HuH-7 (cell line): ENCODE measurements around the gene TMED7.

Source experiments
- DNase-seq: peaks from one replicate; pipeline ENCODE4 v3.0.0; 2011; ENCODE audit warnings: low spot score

TMED7 gene

DNA sequence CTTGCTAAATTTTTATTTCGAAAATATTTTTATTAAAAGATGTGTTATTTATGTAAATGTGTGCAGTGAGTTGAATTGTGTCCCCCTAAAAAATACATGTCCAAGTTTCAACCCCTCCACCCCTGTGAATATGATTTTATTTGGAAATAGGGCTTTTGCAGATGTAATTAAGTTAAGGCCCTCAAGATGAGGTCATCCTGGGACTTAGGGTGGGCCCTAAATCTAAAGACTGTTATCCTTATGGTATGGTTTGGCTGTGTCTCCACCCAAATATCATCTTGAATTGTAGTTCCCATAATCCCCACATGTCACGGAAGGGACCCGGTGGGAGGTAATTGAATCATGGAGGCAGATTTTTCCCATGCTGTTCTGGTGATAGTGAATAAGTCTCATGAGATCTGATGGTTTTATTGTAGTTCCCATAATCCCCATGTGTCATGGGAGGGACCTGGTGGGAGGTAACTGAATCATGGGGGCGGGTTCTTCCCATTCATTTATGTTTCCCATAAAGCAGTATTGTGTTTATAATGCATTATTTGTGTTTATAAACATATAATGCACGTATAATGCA, 1.5 kb upstream of the TMED7 start:
- DNase-seq = no peak

DNA sequence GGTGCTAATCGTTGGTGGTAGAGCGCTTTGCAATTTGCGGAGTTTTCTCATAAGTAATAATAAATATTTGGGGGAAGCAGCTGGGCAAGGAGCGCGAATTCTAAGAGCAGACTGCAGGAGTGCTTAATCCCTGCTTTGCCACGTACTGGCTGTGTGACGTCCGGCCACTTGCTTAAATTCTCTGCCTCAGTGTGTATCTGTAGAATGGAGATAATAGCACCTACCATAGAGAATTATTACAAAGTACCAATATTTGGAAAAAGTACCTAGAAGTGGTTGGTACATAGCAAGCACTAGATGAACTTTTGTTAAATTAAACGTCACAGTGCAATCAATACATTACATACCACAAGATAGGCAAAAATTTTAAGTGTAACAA, 598 bp upstream of the TMED7 start:
- peak; percentile 26 for DNase-seq

DNA sequence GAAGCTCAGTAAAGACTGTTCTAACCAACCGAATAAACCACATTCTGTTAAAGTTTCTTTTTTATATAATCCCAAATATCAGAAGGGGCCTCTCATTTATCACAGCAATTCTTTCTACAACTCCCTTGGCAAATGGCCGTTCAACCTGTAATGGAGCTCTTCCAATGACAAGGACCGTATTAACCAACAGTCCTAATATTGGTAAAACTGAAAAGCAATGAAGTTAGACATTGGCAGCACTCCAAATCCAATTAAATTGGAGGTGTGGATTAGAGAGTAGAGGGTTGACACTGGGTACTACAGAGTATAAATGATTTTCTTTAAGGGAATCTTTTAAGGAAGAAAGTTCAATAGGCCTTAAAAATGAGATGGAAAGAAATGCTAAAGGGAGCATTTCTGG, 842 bp downstream of the TMED7 start:
- no peak for DNase-seq

DNA sequence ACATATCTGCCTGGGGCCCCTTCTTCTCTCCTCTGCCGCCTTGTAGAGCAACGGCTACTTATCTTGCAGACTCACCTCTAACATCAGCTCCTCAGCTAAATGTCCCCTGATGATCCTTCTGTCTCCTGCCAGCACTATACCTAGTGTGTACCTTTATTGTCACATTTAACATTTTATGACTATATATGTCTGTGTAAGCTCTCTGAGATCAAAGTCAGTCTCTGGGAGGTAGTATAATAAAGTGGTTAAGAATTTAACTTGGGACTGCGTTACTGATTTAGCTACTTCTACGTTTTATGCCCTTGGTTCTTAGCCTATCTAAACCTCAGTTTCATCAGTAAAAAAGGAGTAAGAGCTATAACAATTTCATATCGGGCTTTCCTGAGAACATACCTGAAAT, 2.2 kb downstream of the TMED7 start:
- DNase-seq = no peak

DNA sequence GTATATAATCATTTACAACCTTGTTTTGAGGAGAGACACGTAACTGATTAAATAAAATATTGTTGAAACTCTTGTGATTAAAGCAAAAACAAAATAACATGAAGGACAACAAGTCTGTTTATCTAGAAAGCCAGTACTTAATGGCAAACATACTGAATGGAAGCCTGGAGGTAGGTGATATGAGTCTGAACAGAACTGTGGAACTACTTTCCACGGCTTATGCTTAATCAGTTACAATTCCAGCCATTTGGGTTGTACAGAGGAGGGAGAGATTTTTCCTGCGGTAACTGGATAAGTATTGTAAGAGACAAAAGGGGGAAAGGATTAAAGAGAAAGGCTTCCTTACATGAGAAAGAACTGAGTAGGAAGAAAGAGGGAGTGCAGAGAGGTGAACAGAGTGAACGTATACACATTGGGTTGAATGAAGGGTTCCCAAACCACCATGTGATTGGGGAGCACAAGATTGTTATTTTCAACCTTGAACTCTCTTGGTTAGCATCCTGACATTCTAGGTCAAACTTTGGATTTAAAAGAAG, 4.4 kb downstream of the TMED7 start:
- no peak for DNase-seq

DNA sequence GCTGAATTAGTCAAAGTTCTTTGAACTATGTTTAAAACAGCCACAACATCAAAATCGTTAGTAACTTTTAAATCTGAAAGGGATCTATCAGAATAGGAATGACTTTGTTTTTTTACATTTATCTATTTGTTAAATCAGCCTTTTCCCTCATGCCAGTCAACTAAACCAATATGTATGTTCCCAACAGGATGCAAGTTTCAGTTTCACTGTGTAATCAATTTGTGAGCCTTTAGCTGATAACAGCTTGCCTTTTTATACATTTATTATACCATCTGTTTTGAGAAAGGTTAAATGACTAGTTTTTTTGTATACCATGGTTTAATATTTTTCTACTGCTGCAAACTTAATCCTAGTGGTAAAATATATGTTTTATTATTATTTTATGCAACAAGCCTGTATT, 8.9 kb downstream of the TMED7 start:
- no peak for DNase-seq

DNA sequence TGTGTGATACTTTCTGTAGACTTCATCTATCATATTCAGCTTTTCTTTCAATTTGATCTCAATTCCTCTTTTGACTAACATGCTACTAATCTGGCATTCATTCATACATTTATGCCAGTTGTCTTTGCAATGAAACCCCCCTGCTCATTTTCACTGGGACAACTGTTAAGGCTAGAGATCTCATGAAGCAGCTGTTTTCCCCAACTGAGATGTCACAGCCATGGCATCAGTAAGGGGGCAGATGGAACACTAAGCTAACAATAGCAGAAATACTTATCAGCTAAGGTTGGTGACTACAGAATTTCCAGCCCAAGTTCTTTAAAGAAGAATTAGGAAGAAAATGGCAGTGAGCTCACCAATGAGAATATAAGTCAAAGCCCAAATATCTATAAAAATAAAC, 9.4 kb downstream of the TMED7 start:
- no peak for DNase-seq

DNA sequence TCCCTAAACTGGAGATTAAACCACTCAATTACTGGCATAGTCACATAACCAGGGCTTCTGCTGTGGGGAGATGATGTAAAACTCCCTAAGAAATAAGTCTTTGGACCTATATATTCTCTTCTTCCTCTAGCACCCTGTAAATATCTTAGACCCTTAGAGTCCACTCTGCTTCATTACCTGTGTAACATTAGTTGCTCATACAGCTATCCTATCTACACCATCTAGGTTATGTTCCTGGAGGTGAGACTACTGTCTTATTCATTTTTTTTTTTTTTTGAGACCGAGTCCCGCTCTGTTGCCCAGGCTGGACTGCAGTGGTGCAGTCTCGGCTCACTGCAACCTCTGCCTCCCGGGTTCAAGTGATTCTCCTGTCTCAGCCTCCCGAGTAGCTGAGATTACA, 14.0 kb downstream of the TMED7 start:
- DNase-seq = no peak

DNA sequence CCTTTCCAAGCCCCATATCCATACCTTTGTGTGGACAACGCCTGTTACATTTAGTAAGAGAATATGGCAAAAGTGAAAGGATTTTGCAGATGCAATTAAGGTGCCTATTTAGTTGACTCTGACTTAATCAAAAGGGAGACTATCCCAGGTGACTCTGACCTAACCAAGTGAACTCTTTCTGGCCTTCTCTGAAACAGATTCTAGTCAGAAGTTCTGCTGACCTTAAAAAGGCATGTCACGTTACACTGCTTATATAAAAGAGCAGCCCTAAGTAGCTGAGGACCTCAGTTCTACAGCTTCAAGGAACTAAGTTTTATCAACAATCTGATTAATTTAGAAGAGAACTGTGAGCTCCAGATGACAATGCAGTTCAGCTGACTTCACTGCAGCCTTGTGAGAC, 17.9 kb downstream of the TMED7 start:
- no peak for DNase-seq

DNA sequence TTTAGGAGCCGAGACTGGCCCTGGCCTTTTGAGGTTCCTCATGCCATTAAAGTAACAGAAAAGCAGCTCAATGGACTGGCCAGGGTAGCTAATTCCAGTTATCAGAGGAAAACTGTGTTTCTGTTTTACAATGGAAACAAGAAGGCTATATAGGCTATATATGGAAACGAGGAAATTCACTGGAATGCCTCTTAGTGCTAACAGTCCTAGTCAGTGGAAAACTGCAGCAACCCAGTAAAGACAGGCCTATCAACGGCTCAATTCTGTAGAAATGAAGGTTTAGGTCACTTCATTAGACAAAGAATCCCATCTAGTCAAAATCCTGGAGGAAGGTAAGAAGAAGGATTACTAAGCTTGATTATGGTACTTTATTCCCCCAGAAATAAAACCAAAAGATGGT, 20.4 kb downstream of the TMED7 start:
- no peak for DNase-seq

DNA sequence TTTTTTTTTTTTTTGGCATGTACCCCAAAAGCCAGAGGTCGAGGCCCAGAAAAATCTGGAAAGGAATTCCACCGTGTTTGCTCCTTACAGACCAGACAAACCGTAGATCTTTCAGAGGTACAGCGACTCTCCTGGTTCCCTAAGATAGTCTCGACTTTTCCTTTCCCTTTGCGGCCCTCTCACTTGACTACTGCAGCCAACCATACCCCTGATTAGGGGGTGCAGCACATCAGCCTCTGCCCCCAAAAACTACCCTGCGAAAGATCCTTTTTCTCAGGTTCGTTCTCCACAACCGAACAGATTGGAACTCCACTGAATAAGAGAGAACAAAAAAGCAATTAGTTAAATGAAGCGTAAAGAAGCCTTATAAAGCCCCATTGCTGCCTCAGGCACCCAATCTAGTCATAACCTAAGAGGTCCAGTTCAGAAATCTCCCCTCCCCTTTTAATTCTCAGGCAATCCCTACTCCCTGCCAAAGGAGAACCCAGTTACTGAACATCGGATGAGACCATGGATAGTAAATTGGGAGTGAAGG, 23.2 kb downstream of the TMED7 start:
- no peak for DNase-seq

DNA sequence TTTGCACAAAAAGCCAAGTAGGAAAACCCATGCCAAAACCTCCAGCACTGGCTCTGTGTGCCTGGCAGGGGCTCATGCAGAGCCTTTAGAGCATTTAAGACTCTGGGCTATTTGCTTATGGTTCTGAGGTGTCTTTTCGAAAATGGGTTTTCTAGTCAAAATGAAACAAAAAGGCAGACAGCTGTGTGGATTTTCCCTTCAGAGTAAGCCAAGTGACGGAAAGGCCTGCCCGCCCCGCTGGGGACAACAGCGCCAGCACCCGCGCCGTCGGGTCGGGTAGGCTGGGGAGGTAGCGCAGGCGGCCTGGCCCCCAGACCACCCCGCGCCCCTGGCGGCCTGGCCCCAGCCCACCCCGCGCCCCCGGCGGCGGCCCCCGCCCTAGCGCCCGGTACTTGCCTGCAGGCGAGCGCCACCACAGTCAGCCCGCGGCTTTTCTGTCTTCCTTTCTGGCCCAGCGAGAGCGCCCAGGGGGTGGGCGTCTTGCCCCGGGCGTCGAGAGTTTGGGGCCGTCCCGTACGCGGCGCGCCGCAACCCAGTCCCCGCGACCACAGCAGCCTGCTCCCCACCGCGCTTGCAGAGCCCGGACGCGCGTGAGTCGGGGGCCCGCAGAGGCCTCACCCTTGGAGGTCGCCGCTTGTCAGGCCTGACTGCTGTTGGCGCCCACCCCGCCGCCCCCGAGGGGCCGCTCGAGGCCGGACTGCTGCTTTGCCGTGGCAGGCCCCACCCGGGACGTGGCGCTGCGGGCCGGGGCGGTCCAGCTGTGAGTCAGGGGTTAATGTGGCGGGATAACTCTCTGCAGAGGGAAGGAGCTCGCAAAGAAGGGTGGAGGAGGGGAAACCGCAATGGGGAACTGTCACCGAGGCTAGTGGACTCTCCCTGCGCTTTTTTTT, 23.9 kb downstream of the TMED7 start, which contains the start of gene TICAM2:
TSS of gene TICAM2 (minus strand) at position 779 of the 890 bp plus-strand sequence. CDS start 21,223 bp downstream, outside the sequence.
- no peak for DNase-seq

DNA sequence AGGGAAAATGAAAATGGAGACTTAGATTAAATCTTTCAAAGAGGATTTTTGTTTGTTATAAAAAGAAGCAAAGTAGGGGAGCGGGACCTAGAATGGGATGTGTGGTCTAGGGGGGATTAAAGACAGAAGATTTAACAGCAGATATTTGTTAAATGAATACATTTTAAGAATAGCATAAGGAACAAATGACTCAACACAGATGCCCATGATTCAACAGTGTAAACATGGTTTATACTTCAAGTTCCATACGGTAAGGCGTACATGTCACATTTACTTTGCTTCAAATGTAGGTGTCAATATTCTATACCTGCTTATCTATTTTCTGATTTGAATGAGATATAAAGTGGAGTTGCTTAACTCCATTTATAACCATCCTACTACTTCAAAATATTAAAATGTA, 25.1 kb downstream of the TMED7 start:
- no peak for DNase-seq

DNA sequence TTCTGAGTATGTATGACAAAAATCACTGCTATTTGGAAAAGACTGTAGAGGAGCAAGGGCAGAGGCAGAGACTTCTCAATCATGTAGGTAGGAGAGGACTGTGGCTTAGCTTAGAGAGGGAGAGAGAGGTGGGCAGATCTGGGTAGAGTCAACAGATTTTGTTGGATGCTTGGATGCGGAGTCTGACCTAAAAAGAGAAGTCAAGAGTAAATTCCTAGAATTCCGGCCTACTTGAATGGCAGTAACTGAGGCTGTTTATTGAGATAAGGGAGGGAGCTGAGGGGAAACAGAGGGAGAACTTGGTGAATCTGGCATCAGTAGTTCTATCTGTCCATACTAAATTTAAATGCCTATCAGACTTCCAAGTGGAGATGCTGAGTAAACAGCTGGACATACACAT, 25.9 kb downstream of the TMED7 start:
- no peak for DNase-seq

DNA sequence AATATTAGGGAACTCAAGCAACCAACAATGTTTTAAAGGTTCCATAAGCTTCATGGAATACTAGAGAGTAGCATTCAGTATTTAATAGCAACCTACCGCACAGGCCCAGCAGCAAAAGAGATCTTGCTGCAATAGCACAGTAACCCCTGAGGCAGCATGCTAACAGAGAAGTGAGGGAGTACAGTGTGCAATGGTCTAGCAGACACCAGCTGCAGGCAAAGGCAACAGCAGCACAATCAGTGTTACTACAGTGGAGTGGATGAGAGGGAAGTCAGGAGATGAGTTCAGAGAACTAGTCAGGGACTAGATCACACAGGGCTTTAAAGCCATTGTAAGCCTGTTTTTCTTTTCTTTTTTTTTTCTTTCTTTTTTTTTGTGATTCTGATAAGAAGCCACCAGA, 26.3 kb downstream of the TMED7 start:
- DNase-seq = no peak

DNA sequence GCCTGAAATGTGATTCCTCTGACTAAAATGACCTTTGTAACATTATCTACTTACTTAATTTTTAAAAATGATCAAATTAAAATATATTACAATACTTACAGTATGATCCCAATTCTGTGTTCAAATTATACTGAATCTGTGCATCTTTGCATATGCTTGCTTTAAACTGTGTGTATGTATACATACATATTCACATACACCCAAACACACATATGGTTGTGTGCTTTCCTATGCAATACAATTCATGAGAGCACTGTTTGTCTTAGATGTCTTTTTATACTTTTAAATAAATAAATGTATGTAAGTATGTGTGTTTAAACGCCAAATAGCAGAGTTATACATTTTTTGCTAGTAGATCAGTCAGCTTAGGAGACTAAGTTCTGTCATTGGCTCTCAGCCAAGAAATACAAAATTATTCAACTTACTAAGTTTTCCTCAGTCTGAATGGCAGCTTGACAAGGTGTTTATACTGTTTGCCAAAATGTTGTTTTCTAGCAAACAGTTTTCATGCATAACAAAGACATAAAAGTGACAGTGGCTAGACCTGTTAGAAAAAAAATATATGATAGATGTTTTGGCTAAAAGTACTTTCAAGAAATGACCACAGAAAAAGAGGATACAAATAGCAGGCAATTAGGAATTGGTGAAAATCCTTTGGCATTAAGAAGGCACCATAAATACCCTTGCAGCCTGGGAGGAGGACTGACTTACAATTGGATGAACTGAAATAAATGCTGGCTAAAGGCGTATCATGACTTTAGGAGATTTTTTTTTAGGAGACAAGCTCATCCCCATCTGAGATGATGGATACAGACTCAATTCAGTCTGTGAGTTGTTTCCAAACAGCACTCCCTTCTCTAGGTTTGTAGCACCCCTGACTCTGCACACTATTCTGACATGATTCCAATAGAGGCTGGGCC, 31.4 kb downstream of the TMED7 start:
- no peak for DNase-seq

DNA sequence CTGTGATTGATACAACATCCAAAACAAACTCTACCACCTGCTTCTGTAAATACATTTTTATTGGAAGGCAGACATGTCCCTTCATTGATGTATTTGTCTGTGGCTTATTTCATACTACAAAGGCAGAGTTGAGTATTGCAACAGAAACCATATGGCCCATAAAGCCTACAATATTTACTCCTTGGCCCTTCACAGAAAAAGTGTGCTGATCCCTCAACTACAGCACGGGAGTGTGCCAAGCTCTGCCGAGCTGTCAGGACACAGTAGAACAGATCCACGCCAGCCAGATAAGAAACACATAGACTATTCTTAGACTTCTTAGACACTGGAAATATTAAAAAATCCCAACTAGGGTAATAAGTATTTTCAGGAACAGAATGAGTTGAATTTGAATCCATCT, 36.8 kb downstream of the TMED7 start:
- DNase-seq = no peak

DNA sequence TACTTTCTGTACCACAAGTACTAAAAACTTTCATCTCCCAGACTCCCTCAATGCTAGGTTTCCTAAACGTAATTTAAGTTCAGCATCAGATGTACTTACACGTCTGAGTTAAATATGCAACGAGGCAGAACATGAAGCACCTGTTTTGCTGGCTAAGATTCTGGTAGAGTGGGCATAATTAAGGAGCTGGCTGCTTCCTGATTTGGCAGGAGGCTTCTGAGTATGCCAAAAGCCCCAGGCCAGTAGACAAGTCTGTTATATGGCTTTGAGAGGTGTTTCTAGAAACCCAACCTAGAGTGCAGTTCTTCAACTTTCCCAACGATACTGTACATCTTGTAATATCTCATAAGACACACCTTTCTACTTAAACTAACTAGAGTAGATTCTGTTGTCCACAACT, 37.2 kb downstream of the TMED7 start:
- no peak for DNase-seq

DNA sequence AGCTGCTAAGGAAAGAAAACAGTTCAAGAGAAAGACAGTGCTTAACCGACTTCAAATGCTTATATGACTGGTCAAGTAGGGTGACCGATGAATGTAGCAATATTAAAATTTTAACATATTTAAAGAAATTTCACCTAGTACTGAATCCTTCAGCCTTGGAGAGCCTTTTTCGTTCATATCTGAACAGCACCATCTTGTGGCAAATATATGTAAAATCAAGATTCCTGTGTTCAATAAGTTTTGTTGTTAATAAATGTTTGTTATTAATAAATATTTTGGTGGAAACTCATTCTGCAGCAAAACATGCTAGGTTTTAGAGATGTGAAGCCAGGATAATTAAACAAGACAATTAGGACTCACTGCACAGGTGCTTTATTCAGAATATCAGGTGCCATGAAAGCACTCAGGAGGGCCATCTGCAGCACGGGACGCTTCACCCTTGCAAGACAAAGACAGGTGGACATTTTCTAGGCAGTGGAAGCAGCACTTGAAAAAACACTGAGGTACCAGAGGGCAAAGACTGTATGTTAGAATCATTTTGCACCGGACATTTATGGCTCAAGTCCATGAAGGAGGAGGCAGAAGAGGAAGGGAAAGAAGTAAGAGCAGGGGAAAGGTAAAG, 39.2 kb downstream of the TMED7 start:
- DNase-seq = peak; percentile 10

DNA sequence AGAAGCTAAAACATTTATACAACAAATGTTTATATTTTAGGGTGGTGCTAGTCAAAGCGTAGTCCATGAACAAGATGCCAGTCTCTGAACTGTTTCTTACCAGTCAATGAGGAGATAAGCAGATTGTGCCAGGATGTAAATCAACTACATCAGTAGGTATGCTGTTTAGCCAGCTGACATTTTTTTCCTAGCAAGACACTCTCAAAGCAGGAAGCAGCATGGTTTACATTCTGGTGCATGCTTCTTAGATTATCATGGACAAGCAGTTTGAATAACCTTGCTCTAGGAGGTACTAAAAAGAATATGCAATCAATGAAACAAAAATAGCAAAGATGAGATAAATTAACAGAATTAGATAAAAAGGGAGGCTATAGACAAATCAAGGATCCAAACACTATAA, 40.6 kb downstream of the TMED7 start:
- no peak for DNase-seq

DNA sequence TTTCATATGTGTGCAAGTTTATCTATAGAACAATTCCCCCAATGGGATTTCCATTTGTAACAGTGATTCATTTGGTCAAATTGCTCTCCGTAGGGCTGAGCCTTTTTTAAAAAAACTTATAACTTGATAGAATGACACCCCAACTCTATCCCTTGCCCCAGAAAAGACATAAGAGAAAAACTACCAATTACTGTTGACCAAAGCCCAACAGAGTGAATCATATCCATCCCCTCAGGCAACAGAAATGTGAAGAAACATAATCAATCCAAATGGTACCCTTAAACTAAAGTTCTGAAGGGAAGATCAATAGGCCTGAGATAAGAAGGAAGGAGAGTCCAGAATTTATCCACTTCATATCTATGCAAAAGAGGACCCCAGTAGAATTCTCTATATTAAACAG, 41.3 kb downstream of the TMED7 start:
- no peak for DNase-seq

DNA sequence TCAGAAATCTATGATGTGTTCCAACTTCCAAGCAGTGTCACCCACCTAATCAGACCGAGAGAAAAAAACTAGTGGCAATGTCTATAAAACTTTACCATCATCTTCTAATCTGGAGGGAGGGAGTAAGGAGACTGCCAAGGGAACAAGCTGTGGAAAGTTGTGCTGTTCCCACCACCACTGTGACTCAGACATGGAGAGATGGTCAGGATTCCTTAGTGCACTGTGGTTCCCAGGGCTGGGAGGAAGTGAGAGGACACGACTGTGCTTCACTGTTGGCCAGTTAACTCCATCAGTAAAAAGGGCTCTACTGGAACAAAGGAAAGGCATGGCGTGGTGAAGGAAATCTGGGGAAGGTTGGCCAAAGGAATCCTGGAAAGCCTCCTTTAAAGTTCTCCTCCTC, 42.4 kb downstream of the TMED7 start:
- DNase-seq = no peak
